Omental fat pad (tissue), 4 donors: ENCODE data around the gene TAS2R41. TPM values are rescaled to one million over a fixed set of nuclear protein-coding genes. Genes with fewer than 3 reads are reported as not detected.

Experiments used
- ATAC-seq: fragments of 150-250 bp; one replicate; pipeline ENCODE4 v1.9.1; 2016; ENCODE audit warnings: mild to moderate bottlenecking, moderate library complexity; ENCODE audit not compliant: low FRiP score
- DNase-seq: peaks from one replicate; pipeline ENCODE4 v3.0.0-alpha.2; 2019; ENCODE audit warnings: low spot score
- CTCF ChIP-seq, 3 donors: fragments of 450-650 bp; IDR thresholded peaks; one replicate each; pipeline ENCODE4 v1.5.1; 2016 to 2017; ENCODE audit warnings: antibody characterized with exemption in 3 of 3, mild to moderate bottlenecking in 3 of 3, moderate library complexity in 2 of 3
- total RNA-seq, 4 donors: library from RNA; depleted of rRNA; stranded (reverse); fragments of >200 nt; gene quantifications; one replicate each; pipeline ENCODE4 v1.1.0, GENCODE V29; 2016

Gene TAS2R41
- total RNA-seq, 4 donors from 2014 or later, result not detected

- TF ChIP-seq CTCF (IDR thresholded peaks at IDR 0.05), result no peak
- DNase-seq (no peak), ATAC-seq (no peak)
Measured at GRCh38 chr7:143448429-143448828, 29.2 kb upstream of the TAS2R41 start.

- no peak for TF ChIP-seq CTCF (IDR thresholded peaks at IDR 0.05)
- no peak for ATAC-seq
- DNase-seq, result no peak
Measured at GRCh38 chr7:143449793-143450192, 27.9 kb upstream of the TAS2R41 start.

GRCh38 chr7:143451122-143451521 lies 26.6 kb upstream of the TAS2R41 start:
- no peak for ATAC-seq
- DNase-seq, result no peak
- no peak for TF ChIP-seq CTCF (IDR thresholded peaks at IDR 0.05)

GRCh38 chr7:143451746-143452145 lies 25.9 kb upstream of the TAS2R41 start:
- TF ChIP-seq CTCF (IDR thresholded peaks at IDR 0.05), result no peak
- ATAC-seq (no peak), DNase-seq (no peak)

DNA sequence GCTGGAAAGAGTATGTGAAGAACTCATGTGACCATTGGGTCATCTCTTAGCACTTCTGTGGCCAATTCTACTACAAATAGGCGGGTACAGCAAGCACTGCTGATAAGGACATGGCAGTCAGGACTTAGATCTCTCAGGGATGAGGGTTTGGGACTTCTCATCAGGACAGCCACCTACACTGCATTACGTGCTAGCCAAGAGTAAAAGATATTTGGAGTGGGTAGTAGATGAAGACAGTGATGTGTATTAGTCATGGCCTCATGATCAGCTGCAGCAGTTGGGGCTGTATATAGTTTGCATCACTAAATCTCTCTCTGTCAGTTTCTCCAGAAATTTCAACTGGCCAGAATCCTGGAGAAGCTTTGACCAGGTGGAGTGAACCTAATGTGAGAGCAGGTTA lies 25.2 kb upstream of the TAS2R41 start:
- TF ChIP-seq CTCF (IDR thresholded peaks at IDR 0.05), result no peak
- DNase-seq (no peak), ATAC-seq (no peak)

GRCh38 chr7:143454091-143454680 lies 23.5 kb upstream of the TAS2R41 start:
- no peak for TF ChIP-seq CTCF (IDR thresholded peaks at IDR 0.05)
- ATAC-seq (no peak), DNase-seq (no peak)

DNA sequence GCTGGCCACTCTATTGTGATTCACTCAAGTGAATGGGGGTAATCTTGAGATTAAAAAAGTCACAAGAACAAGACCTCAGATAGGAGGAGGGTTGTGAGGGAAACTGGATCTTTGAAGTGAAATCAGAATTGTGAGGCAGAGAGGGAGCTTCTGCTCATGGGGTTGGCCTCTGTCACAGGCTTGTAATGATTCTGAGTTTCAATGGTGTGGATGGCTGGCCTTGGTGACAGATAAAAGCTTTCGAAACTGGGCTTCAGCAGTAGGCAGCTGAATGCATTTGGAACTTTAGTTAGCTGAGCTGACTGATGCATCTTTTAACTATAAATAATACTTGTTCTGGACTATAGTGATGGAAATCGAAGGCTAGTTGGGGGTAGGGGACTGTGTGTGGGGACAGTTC lies 22.2 kb upstream of the TAS2R41 start:
- ATAC-seq, result no peak
- no peak for DNase-seq

More for the DNA sequence above, 22.2 kb upstream of the TAS2R41 start:
- TF ChIP-seq CTCF (IDR thresholded peaks at IDR 0.05), result no peak
